Activated CD4-positive, alpha-beta T cell treated with anti-CD3 and anti-CD28 coated beads, Interleukin-2, amount 50 U/mL, for 4 hours (primary cell): ENCODE results near the gene HOXD4.

ENCODE experiments used
- DNase-seq, 2 experiments: peaks; one replicate each; pipeline ENCODE4 v3.0.0-alpha.2; 2020

HOXD4 gene

DNA sequence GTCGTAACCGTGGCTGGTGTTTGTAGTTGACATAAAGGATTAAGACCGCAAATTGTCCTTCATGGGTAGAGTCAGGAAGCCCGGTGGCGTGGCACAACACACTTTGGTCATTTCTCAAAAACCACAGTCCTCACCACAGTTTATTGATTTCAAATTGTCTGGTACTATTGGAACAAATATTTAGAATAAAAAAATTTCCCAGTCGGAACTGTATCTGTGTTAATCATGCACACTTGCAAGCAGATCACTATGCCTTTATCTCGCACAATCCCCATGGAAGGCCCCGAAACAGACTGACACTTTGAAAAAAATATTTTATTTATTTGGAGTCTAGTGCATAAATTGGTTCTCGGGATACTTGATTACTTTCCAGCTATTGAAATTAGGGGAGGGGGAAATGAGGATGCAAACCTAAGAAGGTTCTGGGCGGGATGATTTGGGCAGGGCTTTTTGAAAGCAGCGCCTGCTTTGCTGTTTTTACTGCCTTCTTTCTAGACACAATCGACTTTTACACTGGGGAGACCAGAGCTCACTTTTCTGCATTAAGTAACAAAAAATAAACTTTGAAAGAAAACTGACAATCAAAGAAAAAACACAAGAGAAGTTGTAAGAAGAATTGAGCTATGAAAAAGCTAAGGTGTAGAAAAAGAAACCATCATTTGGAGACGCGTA is 21.7 kb downstream of the HOXD4 start:
- DNase-seq, result no peak

DNA sequence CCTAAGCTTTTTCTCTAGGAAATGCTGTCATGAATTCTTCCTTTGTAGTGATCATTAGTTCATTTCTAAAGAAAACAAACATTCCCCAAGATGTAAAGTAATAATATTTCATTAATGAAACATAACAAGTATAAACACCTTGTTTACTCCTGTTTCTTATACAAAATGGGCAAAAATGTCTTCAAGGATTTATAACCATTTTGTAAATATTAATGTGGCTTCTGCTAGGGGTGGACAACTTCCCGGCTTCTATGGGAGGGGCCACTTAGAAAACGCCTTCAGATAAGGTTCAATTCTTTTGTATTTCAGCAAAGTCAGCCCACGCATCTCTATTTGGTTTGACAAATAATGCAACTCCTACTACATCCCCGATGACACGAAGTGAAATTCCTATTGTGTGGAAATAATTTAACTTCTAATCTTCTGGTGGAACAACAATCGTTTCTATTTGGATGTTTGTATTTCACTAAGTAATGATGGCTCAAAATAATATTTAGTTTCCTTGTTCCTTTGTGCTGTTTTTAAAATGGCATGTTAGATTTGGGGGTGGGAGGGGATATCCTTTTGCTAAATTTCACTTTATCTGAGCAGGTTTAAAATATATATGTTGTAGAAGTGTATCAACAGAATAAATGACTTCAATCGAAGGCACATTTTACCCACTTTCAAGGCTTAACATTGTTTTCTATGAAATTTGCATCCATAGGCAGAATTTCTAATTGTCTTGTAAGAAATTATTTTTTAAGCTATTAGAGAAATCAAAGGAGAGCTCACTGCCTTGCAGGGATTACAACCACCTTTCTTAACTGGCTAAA is 22.4 kb downstream of the HOXD4 start:
- DNase-seq, result no peak

DNA sequence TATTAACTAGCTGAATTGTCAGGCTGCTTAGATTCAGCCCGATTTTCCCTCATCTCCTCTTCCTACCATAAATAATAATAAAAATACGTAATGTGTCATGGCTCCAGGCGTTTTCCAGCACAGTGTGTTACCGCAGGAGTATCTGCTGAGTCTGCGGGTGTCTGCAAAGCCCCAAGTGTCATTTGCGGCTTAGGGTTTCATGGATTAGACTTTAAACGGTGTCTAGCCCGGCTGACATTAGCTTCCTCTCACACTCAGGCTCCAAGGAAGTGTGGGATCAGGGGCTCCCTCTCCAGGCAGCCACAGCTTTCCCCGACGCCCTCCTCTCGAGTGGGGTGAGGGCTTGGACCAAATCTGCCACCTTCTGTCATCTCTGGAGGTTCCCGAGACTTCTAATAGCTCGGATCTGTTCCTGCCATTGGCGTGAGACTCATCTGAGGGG is 23.1 kb downstream of the HOXD4 start:
- no peak for DNase-seq

DNA sequence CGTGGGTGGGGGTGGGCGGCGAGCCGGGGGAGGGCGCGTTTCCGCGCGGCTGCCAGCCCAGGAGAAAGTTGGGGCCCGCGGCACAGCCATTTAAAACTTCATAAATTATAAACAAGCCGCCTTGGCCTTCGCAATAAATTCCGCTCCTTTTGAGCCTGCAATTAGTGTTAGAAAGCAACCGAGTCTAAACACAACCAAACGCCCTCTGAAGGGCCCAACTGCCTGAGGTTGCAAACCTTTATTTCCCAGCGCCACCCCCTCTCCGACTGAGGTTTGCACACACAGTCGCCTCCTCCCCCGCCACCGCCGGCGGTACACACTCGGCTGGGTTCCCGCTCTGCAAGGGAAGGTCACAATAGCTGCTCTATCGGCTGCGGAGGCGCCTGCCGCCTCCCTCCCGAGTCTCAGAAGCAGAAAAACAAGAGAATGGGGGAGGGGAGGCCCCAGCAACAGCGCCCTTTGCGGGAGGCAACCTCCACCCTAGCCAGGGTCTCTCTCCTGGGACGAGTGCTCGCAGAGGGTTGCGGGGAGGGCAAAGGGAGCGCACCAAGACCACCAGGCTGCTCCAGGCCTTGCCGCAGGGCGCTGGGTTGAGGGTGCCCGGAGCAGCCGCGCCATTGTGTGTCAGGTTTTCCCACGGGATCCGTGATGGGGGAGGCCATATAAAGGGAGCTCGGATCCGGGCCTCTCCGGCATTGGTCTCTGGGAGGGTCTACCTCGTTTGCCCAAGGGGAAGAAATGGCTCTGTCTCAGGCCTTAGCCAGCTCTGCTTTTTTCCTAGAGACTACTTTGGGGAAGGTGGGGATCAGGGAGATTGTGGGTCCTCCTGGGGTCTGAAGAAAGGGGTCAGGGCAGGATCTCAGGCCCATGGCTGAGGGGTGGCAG is 23.7 kb downstream of the HOXD4 start:
- DNase-seq, result no peak

DNA sequence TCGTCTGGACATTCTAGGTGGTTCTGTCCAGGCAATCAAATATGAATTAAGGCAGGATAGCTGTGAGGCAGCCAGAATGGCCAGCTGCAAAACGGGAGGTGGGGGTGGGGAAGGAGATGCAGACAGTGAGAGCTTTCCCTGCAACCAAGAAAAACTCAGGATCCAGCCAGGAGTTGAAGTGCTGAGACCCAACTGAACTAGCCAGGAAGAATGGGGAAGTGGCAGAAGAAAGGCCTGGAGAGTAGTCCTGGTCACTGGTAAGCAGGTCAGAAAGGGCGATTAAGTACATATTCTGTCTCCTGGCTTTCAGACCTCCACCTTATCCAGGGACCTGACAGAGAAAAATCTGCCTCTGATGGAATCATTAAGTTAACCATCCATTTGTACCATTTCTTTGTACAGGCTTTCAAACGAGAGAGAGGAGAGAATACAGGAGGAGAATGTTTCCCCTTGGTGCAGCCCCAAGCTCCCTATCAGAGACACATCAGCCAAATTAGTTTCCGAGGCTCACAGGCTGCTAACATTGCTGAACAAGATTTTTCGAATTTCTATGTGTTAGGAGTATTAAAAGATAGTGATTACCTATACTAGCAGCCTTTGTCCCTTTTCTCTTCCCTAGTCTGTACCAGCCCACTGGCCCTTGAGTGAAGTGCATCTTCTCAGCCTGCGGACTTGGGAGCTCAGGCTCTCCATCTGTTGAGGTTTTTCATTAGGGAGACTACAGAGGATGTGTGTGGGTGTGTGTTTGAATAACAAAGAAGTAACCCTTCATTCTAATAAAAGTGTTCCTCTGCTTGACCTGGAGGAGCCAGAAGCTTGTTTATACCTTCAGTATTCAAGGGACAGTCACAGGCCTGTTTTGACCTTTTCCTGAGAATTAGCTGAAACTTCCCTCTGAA is 24.6 kb downstream of the HOXD4 start:
- DNase-seq, result no peak

DNA sequence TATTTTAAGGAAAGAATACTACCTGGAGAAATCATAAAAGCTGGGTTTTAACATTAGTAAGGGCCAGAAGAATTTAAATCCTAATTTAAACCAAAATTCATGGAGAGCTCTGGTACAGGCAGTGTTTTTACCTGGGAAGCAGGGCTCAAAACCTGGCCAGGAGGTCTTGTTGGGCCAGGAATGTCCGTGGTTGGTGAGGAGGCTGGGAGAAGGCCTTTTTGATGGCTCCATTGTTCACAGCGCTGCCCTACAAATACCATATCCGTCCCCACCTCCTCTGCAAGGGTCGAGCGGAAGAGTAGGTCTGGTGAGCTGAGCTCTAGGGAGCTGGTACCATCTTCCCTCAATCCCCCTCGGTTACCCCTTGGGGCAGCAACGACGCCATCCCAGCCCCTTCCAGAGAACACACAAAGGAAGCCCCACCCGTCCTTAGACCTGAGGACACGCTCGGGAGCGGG is 26.3 kb downstream of the HOXD4 start:
- DNase-seq, result no peak

DNA sequence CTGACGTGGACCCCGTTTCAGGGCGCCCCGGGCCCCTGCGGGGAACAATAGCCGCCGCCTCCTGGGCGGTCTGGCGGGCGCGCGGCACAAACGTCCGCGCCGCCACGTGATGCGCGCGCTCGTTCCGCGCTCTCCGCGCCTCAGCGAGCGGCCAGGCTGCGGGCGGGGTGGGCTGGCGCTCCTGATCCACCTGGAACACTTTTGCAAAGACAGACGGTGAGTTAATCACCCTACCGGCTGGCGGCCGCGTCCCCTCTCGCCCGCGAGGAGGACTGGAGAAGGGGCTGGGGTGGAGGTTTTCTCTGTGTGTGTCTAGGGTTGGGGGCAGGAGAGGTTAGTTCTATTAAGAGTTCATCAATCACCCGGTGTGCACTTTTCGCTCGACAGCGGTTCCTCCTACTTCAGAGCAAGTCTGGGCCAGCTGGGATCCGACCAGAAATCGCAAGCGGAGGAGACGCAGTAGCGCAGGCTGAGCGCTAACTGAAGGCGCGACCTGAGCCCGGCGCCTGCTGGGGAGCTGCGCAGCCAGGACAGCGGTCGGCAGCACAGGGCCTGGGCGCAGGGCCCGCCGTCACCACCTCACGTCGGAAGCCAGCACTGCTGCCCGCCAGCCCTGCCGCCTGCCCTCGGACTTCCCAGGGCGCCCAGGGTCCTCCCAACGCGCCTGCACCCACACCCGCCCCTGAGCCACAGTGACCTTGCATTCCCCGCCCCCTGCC is 26.8 kb downstream of the HOXD4 start:
- no peak for DNase-seq

DNA sequence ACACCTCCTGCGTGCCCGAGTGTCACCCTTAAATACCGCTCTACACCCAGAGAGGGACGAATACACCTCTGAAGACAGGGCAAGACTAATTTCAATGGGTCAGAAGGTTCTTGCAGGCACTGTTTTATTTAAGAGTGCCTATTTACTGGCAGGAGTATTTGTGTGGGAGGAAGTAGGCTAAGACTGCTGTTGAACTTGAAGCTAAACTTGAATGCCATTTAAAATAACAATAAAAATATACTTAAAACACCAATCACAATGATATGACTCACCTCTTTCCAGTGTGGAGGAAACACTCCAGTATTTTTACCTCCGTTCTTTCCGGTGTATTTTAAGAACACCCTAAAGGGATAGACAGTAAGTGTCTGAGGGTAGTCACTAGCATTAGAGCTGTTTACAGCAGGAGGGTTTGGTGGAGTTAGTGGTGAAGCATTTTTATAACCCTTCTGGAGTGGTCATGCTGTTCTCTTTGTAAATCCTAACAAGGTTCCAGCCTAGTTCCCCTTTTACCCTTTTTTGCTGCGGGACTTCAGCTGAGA is 27.5 kb downstream of the HOXD4 start:
- no peak for DNase-seq

DNA sequence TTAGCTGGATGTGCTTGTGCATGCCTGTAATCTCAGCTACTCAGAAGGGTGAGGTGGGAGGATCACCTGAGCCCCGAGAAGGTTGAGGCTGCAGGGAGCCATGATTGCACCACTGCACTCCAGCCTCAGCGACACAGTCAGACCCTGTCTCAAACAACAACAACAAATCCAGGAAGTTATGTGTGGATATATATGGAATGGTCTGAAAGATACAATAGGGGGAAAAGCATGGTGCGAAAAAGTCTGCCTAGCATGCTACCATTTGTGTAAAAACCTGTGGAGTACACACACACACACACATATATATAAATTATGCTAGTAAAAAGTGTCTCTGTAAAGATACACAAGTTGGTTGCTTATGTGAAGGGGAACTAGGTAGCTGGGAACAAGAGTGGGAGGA is 30.2 kb downstream of the HOXD4 start:
- no peak for DNase-seq

DNA sequence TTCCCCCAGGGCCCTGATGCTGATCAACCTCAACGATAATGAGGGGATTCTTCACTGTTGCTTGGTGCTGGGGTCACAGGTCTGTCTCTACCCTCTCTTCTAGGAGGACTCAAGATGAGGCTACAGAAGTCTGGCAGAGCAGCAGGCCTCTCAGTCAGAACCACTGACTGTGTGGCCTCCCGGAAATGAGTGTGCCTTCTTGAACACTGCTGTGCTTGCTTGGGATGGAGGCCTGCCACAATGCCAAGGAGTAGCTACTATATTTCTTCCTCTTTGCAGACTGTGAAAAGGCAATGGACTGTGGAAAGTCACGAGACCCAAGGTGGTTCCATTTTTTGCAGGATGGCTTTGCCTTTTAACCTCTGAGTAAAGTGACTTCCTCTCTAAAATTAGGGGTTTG is 31.3 kb downstream of the HOXD4 start:
- DNase-seq, result no peak

DNA sequence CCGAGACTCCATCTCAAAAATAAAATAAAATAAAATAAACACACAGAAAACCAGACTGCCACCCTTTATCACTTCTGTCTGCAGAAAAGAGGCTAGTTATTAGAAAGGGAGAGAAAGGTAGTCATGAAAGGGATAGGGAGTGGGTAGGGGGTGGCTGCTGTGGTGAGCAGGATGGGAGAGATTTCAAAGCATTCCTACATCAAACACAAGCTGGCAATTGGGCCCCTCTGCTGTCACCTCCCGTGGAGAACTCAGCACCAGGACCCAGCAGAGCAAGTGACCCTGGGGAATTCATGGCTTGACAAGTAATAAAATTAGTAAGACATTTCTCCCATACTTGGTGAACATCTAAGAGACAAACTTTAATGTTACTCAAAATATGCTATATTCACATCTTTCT is 33.4 kb downstream of the HOXD4 start:
- DNase-seq, result no peak

DNA sequence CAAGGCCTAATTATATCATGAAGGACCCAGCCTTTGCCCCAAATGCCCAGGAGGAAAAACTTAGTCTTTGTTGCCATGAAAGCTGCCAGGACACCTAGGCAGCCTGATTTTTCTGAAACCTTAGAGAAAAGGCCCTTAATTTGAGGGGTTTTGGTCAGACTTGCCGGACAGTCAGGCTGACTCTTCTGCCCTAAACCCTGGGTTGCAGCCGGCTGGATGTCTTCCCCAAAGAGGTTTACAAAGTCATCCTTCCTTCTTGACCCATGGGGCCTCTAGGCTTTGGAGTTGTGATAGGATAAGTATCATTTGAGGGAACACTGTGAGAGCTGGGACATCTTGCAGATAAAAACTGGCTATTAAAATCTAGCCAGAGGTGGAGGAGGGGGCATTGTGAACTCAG is 34.7 kb downstream of the HOXD4 start:
- DNase-seq, result no peak

DNA sequence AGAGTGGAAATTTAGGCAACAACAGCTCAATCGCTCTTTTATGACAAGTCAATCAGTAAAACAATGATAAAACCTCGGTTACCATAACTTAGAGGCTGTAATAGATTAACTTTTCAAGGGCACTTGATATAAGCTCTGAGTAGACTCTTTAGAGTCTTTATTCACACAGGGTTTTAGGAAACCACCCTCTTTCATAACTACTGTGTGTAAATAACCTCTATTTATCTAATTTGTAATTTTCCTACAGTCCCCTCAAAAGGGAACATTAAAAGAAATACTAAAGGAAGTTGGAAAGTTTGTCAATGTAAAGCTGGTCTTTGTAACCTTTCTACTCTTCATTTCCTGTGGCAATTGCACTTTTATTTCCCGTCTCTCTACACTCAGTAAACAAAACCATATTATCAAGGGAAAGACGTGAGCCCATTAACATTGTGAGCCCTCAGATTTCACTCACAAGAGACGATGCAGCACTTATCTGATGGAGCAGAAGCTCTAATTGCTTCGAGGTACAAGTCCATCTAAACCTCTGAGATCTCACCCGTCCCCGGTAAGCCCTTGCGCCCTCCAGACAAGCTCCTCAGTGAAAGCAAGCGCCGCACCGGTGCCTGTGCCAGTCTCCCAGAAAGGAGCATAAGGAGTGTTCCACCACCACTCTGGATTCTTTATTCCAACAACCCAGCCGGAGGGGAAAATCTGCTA is 36.0 kb downstream of the HOXD4 start:
- no peak for DNase-seq

DNA sequence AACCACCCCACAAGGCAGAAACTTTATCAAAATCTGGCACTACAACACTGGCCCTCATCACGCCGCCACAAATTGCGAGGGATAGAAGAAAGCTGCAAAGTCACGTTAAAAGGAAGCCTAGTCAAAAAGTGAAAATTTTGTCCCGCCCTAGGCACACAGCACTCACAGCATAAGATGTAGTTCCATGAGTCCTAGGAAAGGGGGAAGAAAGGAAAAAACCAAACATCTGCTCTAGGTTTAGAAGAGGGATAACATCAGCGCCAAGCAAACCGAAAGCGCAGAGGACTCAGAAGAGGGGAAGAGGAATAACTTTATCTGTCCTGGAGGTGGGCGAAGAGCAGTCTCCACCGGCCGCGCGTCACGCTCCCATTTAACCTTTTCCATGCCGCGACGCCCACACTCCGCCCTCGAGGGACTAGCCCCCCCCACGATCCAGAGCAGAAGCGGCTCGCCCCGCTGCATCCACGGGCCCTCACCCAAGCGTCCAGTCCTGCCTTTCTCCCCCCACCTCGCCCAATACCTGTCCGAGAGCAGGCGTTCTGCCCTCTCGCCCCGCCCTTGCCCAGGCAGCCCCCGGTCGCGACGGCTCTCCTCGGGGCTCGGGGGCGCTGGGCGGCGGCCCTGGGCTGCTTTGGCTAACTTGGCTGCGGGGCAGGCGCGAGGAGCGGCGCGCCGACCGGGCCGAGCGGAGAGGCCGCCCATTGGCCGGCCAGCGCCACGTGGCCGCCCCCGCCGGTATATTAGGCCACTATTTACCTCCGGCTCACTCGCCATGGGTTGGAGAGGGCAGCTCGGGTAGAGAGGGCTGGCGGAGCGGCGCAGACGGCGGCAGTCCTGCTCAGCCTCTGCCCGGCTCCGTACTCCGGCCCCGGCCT is 36.8 kb downstream of the HOXD4 start, which contains the start of gene HOXD1:
HOXD1 (plus strand) TSS at position 770 of the 875 bp plus-strand sequence. CDS start 134 bp downstream, outside the sequence.
- no peak for DNase-seq

DNA sequence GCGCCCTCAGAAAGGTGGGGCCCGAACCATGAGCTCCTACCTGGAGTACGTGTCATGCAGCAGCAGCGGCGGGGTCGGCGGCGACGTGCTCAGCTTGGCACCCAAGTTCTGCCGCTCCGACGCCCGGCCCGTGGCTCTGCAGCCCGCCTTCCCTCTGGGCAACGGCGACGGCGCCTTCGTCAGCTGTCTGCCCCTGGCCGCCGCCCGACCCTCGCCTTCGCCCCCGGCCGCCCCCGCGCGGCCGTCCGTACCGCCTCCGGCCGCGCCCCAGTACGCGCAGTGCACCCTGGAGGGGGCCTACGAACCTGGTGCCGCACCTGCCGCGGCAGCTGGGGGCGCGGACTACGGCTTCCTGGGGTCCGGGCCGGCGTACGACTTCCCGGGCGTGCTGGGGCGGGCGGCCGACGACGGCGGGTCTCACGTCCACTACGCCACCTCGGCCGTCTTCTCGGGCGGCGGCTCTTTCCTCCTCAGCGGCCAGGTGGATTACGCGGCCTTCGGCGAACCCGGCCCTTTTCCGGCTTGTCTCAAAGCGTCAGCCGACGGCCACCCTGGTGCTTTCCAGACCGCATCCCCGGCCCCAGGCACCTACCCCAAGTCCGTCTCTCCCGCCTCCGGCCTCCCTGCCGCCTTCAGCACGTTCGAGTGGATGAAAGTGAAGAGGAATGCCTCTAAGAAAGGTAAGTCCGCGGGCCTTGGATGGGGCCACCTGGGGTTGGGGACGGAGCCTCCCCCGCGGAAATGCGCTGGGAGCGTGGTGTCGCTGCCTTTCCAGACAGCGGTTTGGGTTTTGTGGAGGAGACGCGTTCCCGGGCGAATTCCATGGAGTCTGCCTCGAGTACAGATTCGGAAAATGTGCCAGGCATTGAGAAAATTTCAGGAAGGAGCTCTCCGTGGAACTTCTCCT is 37.7 kb downstream of the HOXD4 start:
- no peak for DNase-seq

DNA sequence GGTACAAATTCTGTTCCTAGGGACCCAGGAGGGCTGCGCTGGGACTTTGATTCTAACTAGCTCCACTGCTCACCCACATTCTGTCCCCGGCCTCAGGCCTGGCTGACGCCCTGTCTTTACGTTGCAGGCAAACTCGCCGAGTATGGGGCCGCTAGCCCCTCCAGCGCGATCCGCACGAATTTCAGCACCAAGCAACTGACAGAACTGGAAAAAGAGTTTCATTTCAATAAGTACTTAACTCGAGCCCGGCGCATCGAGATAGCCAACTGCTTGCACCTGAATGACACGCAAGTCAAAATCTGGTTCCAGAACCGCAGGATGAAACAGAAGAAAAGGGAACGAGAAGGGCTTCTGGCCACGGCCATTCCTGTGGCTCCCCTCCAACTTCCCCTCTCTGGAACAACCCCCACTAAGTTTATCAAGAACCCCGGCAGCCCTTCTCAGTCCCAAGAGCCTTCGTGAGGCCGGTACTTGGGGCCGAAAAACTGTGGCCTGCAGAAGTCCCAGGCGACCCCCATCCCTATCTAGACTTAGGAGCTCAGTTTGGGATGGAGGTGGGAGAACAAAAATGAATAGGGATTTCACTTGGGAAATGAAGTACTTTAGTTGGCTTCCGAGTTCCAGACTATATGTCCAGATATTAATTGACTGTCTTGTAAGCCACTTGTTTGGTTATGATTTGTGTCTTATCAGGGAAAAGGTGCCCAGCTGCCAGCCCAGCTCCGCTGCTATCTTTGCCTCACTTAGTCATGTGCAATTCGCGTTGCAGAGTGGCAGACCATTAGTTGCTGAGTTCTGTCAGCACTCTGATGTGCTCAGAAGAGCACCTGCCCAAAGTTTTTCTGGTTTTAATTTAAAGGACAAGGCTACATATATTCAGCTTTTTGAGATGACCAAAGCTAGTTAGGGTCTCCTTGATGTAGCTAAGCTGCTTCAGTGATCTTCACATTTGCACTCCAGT is 38.6 kb downstream of the HOXD4 start:
- DNase-seq, result no peak

DNA sequence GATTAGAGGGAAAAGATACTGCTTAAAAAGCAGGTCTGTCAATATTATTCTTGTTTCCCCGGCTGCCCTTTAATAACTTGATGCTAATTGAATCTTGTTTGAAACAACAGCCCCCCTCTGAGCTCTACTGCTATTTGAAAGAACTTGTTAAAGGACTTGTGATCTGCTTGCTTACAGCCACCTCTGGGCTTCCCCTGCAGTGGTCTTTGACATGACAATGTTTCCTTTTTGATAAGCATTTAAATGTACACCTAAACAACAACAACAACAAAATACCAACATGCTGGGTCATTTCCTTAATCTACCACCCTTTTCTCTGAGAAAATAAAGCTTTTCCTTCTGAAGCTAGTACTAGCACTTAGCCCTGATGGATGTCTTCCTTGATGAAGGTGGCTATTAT is 41.0 kb downstream of the HOXD4 start:
- no peak for DNase-seq
